Stimulated activated CD4-positive, alpha-beta T cell treated with anti-CD3 and anti-CD28 coated beads, Interleukin-12 subunit alpha, Interleukin-12 subunit beta, amount 100 ng/mL, for 48 hours (primary cell): ENCODE measurements around the gene LPIN3.

Experiments used
- DNase-seq, 3 donors: peaks; one replicate each; pipeline ENCODE4 v3.0.0-alpha.2; 2020; ENCODE audit warnings: low read depth in 2 of 3, low spot score in 1 of 3

The LPIN3 gene

DNA sequence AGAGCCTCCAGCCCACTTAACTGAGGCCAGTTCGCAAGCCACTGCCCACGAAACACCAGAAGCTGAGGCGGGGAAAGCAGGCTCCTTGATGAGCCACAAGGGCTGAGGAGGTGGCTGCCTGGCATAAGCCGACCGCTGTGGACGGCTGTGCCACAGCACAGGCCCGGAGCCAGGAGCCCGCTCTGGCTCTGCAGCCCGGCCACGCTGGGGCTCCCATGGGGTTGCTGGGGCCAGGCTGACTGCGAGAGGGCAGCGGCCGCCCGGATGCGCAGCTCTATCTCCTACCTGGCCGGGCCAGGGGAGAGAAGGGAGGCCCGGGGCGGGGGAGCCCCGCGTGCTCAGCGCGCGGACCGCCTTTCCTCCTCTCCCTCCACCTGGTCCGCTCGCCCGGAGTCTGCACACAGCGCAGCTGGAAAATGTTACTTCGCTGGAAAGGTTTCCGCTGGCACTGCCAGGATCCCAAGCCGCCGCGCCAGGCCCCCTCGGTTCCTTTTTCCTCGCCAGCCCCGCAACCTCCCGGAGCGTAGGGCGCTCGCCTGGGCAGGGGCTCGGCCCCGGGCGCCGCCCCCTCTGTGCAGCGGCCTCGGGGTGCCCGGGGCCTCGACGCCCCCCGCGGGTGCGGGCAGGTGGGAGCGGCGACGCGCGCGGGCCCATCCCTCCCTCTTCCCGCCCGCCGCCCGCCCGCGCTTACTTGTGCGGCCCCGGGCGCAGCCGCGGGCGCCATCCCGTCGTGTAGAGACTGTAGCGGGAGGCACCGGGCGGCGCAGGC lies 25.3 kb downstream of the LPIN3 start:
- DNase-seq: no peak

GRCh38 chr20:41366546-41367392 lies 26.1 kb downstream of the LPIN3 start, which contains the start of gene EMILIN3:
Gene EMILIN3 (minus strand): TSS chr20:41366818. CDS start chr20:41366634, 184 bp downstream.
- no peak for DNase-seq

DNA sequence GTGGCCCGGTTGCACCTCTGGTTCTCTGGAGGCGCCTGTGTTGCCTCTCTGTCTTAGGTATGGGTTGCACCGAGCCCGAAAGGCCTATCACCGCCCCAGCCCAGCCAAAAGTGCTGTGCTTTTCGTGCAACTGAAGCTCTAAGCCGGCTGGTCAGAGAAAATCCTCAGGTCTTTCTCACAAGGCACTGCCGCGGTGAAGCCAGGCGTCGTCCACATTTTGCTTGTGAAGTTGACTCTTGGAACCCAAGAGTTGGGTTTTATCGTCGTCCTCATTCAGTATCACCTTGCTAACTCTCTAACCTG lies 26.7 kb downstream of the LPIN3 start:
- DNase-seq: no peak

- DNase-seq: no peak
Observed at GRCh38 chr20:41367956-41368355, 27.3 kb downstream of the LPIN3 start.

GRCh38 chr20:41369673-41370072 lies 29.1 kb downstream of the LPIN3 start:
- DNase-seq: no peak

GRCh38 chr20:41370176-41370575 lies 29.6 kb downstream of the LPIN3 start:
- DNase-seq: no peak

- no peak for DNase-seq
Observed at GRCh38 chr20:41371371-41371770, 30.8 kb downstream of the LPIN3 start.

GRCh38 chr20:41373251-41373783 lies 32.7 kb downstream of the LPIN3 start:
- no peak for DNase-seq

DNA sequence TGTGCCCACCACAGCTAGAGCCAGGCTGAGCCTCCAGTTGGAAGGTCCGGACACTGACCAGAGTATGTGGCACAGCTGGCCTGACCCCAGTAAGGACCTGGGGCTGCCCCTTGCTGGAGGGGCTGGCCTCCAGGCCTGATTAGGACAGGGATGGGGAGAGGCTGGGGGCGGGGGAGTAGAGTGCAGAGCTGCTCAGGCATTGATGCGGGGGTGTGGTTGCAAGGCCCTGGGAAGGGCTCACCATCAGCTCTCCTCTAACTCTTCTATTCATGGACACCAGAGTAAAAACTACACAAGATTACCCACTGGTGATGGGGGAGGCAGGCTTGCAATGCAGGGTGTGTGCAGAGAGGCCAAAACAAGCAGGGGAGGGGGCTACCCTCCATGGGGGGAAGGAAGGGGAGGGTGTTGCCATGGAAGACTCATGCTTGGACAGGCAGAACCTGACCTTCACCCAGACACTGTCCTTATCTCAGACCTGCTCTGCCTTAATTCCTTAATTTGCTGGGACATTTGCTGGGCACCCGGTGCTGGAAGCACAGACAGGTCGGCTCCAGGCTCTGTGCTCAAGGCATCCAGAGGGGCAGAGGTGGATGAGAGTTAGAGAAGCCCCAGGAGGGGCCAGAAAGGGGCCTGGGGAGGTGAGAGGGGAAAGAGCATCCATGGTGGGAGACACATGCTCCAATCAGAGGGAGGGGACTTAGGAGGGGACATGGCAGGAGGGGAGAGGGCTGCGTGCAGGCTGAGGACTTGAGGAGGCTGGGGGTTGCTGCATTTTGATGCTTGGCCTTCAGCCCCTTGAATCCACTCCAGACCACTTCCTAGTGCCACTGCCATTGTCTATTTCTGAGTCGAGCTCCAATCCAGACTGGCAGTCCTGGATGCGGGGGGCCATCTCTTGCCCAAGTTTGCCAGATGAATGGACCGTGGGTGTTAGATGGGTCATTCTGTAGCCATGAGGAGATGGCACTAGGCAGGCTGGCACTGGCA lies 33.6 kb downstream of the LPIN3 start:
- DNase-seq: no peak

DNA sequence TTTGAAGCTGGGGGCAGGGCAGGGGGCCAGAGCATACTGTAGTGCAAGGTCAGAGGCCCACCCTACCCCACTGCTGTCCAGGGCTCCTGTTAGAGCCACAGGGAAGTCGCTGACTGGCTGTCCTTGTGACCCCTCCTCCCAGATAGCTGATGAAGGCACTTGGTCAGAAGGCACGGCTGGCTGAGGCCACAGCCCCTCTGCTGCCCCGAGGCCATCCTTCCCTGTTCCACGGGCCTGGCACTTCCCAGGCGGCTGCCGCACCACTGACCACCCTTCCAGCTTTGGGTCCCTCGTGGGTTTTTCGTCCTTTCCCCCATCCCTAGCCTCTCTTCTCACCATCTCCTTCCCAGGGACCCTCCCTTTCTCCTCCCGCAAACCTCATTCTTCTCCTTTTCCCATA lies 35.2 kb downstream of the LPIN3 start:
- DNase-seq: no peak

GRCh38 chr20:41376349-41376748 lies 35.7 kb downstream of the LPIN3 start:
- DNase-seq: no peak

GRCh38 chr20:41377275-41377674 lies 36.7 kb downstream of the LPIN3 start:
- no peak for DNase-seq

DNA sequence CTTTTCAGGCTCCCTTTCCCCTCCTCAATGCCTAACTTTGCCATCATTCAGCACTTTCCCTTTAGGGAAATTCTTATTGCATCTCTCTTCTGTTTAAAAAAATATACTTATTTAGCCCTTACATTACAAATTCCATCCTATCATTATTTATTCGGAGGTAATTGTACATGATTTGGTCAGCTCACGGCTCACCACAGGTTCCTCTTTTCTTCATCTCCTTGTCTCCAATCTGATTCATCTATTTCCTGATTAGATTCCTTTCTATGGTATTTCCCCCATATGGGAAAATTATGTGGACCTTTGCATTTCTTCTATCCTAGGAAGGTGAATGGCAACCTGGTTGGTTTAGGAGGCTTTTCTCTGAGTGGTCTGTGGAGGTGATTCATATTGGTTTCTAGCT lies 38.9 kb downstream of the LPIN3 start:
- DNase-seq: no peak

DNA sequence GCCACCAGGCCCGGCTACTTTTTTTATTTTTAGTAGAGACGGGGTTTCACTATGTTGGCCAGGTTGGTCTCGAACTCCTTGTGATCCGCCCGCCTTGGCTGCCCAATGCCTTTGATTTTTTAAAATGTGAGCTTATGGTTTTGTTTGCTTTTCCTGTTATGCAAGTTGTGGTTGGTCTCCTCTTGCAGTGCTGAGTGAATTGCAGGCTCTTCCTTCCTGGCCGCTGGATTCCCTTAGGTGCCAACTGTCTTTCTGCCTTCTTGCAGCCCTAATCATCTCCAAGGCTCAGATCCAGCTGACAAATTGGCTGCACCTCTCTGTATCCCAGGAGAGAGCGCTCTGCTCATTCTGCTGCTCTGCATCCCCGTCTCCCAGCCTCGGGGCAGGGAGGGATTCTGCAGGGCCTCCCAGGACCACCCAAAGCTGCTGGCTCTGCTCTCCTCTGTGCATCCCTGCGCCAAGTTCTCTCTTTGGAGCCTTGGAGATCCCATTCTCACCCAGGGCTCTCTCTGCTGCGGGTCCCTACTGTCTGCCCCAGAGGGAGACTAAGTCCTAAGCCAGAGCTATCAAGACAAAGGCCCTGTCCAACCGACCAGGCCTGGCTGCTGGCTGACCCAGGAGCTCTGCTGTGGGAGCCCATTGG lies 40.1 kb downstream of the LPIN3 start:
- DNase-seq: no peak

GRCh38 chr20:41382791-41383305 lies 42.2 kb downstream of the LPIN3 start:
- DNase-seq: no peak

GRCh38 chr20:41386502-41387427 lies 46.1 kb downstream of the LPIN3 start:
- DNase-seq: no peak

- DNase-seq: no peak
Observed at GRCh38 chr20:41387444-41387851, 46.8 kb downstream of the LPIN3 start.

DNA sequence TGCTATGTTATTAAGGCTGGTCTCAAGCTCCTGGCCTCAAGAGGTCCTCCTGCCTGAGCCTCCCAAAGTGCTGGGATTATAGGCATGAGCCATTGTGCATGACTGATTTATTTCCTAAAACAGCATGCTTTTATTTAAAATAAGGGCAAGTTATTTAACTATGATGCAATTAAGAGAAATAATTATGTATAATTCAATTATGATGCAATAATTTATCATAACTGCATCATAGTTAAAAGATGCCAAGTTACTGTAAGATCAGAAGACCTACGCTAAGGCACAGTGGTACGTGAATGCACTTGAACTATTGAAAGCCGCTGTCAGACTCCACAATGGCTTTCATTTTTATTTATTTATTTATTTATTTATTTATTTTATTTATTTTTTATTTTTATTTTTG lies 50.3 kb downstream of the LPIN3 start:
- DNase-seq: no peak

- no peak for DNase-seq
Observed at GRCh38 chr20:41391587-41392001, 51.0 kb downstream of the LPIN3 start.
